Measurements from ENCODE around the gene MACROH2A2. TPM values are rescaled to one million over a fixed set of nuclear protein-coding genes. Genes with fewer than 3 reads are reported as not detected.

MACROH2A2 gene
- total RNA-seq, 4 donors from 2014 or later, result 7.0 to 21.8 (median 15.0) TPM

- Histone ChIP-seq H3K27me3 (no peaks in the 10 kb centered on the region), H3K27ac (no peak overlapping the region), H3K36me3 (peaks cover 9 to 11% of the 10 kb centered on the region in 2 donors), H3K4me3 (replicated peaks in 1 of 3) (no peak overlapping the region), H3K9me3 (no peaks in the 10 kb centered on the region), H3K4me1 (peaks cover 6 to 10% of the 10 kb centered on the region in 2 donors)
- 67 to 85% methylated on average over 1 of the region's 1 CpG for WGBS, 2 donors
- TF ChIP-seq, protein P1, sequence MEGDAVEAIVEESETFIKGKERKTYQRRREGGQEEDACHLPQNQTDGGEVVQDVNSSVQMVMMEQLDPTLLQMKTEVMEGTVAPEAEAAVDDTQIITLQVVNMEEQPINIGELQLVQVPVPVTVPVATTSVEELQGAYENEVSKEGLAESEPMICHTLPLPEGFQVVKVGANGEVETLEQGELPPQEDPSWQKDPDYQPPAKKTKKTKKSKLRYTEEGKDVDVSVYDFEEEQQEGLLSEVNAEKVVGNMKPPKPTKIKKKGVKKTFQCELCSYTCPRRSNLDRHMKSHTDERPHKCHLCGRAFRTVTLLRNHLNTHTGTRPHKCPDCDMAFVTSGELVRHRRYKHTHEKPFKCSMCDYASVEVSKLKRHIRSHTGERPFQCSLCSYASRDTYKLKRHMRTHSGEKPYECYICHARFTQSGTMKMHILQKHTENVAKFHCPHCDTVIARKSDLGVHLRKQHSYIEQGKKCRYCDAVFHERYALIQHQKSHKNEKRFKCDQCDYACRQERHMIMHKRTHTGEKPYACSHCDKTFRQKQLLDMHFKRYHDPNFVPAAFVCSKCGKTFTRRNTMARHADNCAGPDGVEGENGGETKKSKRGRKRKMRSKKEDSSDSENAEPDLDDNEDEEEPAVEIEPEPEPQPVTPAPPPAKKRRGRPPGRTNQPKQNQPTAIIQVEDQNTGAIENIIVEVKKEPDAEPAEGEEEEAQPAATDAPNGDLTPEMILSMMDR (IDR thresholded peaks at IDR 0.05), result no peak
- TF ChIP-seq POLR2A (IDR thresholded peaks at IDR 0.05), result no peak
- intact Hi-C loops (cut with DNase I), result no loop called here
- no peak for DNase-seq
These were observed 108.2 kb downstream of the MACROH2A2 start for GRCh38 chr10:70160798-70161197.

Other genes with a start within 250 kb of the MACROH2A2 start
- gene AIFM2, start 80.0 kb downstream of the MACROH2A2 start, total RNA-seq, result 10 to 100 TPM; 22.0 to 38.3 (median 31.1) TPM
- 10 to 100 TPM; 17.1 to 31.2 (median 25.1) TPM for gene TYSND1, start 93.9 kb downstream of the MACROH2A2 start, total RNA-seq
- gene SAR1A, start 117.7 kb downstream of the MACROH2A2 start, total RNA-seq, result 100 to 1,000 TPM in 3 of 4 donors, 10 to 100 TPM in 1; 99.6 to 125 (median 103) TPM
- 100 to 1,000 TPM; 151 to 209 (median 185) TPM for gene PPA1, start 180.6 kb downstream of the MACROH2A2 start, total RNA-seq
- gene NPFFR1, start 231.2 kb downstream of the MACROH2A2 start, total RNA-seq, result under 1 TPM in 3 of 4 donors, not detected in 1; under 0.01 to 0.13 (median 0.05) TPM

Data from thyroid gland (tissue), 4 donors.